Sigmoid colon (tissue), 4 donors: ENCODE measurements around the gene KLHL12.

Experiments used
- EP300 ChIP-seq, 4 donors: sonication (generic); formaldehyde crosslinking; IDR thresholded peaks; one replicate each; pipeline ENCODE4 v1.6.1; 2017; ENCODE audit warnings: antibody characterized with exemption in 4 of 4
- POLR2A ChIP-seq, 2 donors: fragments of 450-650 bp; IDR thresholded peaks; one replicate each; pipeline ENCODE4 v1.6.1; 2016; ENCODE audit warnings: antibody characterized with exemption in 2 of 2, mild to moderate bottlenecking in 2 of 2, moderate library complexity in 2 of 2
- POLR2AphosphoS5 ChIP-seq, 4 donors: sonication (generic); formaldehyde crosslinking; IDR thresholded peaks; one replicate each; pipeline ENCODE4 v1.6.1; 2017; ENCODE audit warnings: antibody characterized with exemption in 4 of 4
- TF ChIP-seq, protein P1 (sequence below), 4 experiments: fragments of 450-650 bp in 3 of 4; fragments of 200-600 bp in 1 of 4; IDR thresholded peaks; one replicate each; pipeline ENCODE4 v1.5.1; 2016 to 2019; ENCODE audit warnings: antibody characterized with exemption in 4 of 4, mild to moderate bottlenecking in 3 of 4, moderate library complexity in 2 of 4

DNA sequence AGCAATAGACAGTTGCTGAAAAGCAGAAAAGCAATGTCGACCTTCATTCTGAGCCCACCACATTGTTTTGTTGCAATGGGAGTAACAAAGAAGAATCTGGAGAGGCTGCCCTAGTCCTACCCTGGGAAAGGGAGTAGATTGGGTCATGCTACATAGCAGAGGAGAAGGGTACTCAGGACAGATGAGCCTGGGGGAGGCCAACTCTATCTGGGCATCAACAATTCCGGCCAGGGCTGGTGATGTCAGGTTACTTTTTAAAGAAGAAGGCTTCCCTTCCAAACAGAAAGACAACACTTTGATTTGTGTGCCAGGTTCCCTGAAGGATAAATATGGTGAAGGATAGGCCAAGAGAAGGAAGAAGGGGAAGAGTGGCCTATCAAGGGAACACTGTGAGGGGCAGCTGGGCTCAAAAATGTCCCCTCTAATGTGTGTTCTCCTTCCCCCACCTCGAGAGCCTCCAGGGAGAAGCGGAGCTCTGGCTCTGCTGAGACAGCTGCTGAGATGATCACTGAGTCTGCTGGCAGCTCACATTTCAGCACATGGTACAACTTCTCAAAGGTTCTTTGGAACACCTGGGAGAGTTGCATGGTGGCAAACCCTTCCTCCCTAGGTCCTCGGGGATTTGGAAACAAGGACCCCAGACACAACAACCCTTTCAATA, 34.3 kb upstream of the KLHL12 start:
- TF ChIP-seq, protein P1, sequence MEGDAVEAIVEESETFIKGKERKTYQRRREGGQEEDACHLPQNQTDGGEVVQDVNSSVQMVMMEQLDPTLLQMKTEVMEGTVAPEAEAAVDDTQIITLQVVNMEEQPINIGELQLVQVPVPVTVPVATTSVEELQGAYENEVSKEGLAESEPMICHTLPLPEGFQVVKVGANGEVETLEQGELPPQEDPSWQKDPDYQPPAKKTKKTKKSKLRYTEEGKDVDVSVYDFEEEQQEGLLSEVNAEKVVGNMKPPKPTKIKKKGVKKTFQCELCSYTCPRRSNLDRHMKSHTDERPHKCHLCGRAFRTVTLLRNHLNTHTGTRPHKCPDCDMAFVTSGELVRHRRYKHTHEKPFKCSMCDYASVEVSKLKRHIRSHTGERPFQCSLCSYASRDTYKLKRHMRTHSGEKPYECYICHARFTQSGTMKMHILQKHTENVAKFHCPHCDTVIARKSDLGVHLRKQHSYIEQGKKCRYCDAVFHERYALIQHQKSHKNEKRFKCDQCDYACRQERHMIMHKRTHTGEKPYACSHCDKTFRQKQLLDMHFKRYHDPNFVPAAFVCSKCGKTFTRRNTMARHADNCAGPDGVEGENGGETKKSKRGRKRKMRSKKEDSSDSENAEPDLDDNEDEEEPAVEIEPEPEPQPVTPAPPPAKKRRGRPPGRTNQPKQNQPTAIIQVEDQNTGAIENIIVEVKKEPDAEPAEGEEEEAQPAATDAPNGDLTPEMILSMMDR (IDR thresholded peaks at IDR 0.05): no peak
- TF ChIP-seq POLR2AphosphoS5 (IDR thresholded peaks at IDR 0.05): no peak
- TF ChIP-seq POLR2A (IDR thresholded peaks at IDR 0.05): no peak
- no peak for TF ChIP-seq EP300 (IDR thresholded peaks at IDR 0.05)
